ENCODE results near the gene CIDEB. TPM values are rescaled to one million over a fixed set of nuclear protein-coding genes. Genes with fewer than 3 reads are reported as not detected.

The CIDEB gene
- total and polyA plus RNA-seq, 9 of the 15 experiments (the other 6 are each of a cell fraction or from before 2014, with no cell fraction given), result 0.03 to 0.35 (median 0.09) TPM; not detected in 3

- no peak overlapping the region for H2AFZ ChIP-seq (ENCODE audit: low read depth, low read length)
- H3K27me3 ChIP-seq (ENCODE audit: control insufficient read depth in 2 of 2, insufficient read depth in 2 of 2, low read length in 2 of 2), result no peaks in the 10 kb centered on the region
- intact Hi-C loops (cut with micrococcal nuclease) (no loop called here), in situ Hi-C loops (cut with MboI) (no loop called here)
- H3K79me2 ChIP-seq (ENCODE audit: control insufficient read depth, insufficient read depth, low read length), result no peaks in the 10 kb centered on the region
- TF ChIP-seq DACH1 (IDR thresholded peaks at IDR 0.05; ENCODE audit: partially characterized antibody), result no peak
- no peak for TF ChIP-seq GTF2A2 (tag; IDR thresholded peaks at IDR 0.05)
- no peak for TF ChIP-seq POLR3G (IDR thresholded peaks at IDR 0.05; ENCODE audit: extremely low read depth, insufficient read length, insufficient replicate concordance)
- TF ChIP-seq HMGXB4 (CRISPR knock-in tag; IDR thresholded peaks at IDR 0.05), result no peak
- no peak for TF ChIP-seq HES1 (IDR thresholded peaks at IDR 0.05; ENCODE audit: low read depth)
- TF ChIP-seq FUS (optimal IDR thresholded peaks at IDR 0.05; ENCODE audit: low read depth, low read length), result no peak
- no peak for TF ChIP-seq ETS1 (conservative IDR thresholded peaks at IDR 0.05; ENCODE audit: control insufficient read depth, low read depth, low read length)
- no peak for TF ChIP-seq E2F1 (CRISPR knock-in tag; IDR thresholded peaks at IDR 0.05)
- TF ChIP-seq RBM14 (IDR thresholded peaks at IDR 0.05; ENCODE audit: borderline replicate concordance, insufficient read depth, low read depth, low read length), result no peak
- no peaks in the 10 kb centered on the region; the same call in 1 of the 3 replicates for H3K36me3 ChIP-seq (ENCODE audit: control insufficient read depth, insufficient read depth, low read length)
- FAIRE-seq (no peak), DNase-seq (ENCODE audit: extremely low read depth in 1 of 4, low spot score in 3 of 4) (peak in 1 of 4 experiments; percentile 14), ATAC-seq (no peak)
- H3K4me3 ChIP-seq, result no peak overlapping the region
- no peak overlapping the region for H3K4me2 ChIP-seq (ENCODE audit: insufficient read depth, low read length)
- ChIA-PET POLR2A (interaction anchor here (0.6 kb wide), 1 partner anchor 12 kb away, joined by 3 read pairs; the partner anchor contains the start of gene RABGGTA), CTCF (ENCODE audit: low intra/inter-chr PET ratio) (no interaction called here)
- H3K9ac ChIP-seq (ENCODE audit: insufficient read depth in 1 of 2, low read depth in 2 of 2, low read length in 2 of 2), result no peak overlapping the region; a peak in 1 of 4 replicates
- peaks cover 22 to 75% of the 10 kb centered on the region in 2 experiments; a peak in 4 of 5 replicates for H3K4me1 ChIP-seq (replicated peaks in 1 of 2; ENCODE audit: control insufficient read depth in 2 of 2, insufficient read depth in 2 of 2, low read length in 2 of 2)
- no peaks in the 10 kb centered on the region for H4K20me1 ChIP-seq (replicated peaks; ENCODE audit: control insufficient read depth, insufficient read depth, low read length)
- H3K27ac ChIP-seq (ENCODE audit: extremely low read depth, low read depth, low read length), result no peak overlapping the region
- no peaks in the 10 kb centered on the region for H3K9me1 ChIP-seq (ENCODE audit: control insufficient read depth, insufficient read depth, low read length)
- WGBS (ENCODE audit: insufficient coverage, low coverage, missing lambda C conversion rate), result 89% methylated on average over 9 of the region's 16 CpGs
- no peaks in the 10 kb centered on the region for H3K9me3 ChIP-seq (replicated peaks; ENCODE audit: control insufficient read depth, insufficient read depth, low read depth, low read length)
- no TSS peak for BruUV-seq (replicated peaks)
Measured at GRCh38 chr14:24259282-24260025, 48.3 kb downstream of the CIDEB start.

Data from K562 (cell line).